Lower leg skin (tissue), 3 donors: Measurements from ENCODE around the gene OR13C3.

Experiments
- POLR2A ChIP-seq, 2 donors: fragments of 450-650 bp; IDR thresholded peaks; one replicate each; pipeline ENCODE4 v1.6.1; 2016 to 2017; ENCODE audit warnings: antibody characterized with exemption in 2 of 2, mild to moderate bottlenecking in 1 of 2, moderate library complexity in 1 of 2
- TF ChIP-seq, protein P1 (sequence below), 3 donors: fragments of 450-650 bp; IDR thresholded peaks; one replicate each; pipeline ENCODE4 v1.5.1; 2016; ENCODE audit warnings: antibody characterized with exemption in 3 of 3, mild to moderate bottlenecking in 3 of 3, moderate library complexity in 2 of 3

DNA sequence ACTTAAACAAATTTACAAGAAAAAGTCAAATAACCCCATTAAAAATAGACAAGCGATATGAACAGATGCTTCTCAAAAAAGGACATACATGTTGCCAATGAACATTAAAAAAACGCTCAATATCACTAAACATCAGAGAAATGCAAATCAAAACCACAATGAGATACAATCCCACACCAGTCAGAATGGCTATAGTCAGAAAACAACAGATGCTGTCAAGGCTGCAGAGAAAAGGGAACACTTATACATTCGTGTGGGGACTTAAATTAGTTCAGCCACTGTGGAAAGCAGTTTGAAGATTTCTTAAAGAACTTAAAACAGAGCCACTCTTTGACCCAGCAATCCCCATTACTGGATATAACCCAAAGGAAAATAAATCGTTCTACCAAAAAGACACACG is 21.8 kb downstream of the OR13C3 start:
- TF ChIP-seq, protein P1, sequence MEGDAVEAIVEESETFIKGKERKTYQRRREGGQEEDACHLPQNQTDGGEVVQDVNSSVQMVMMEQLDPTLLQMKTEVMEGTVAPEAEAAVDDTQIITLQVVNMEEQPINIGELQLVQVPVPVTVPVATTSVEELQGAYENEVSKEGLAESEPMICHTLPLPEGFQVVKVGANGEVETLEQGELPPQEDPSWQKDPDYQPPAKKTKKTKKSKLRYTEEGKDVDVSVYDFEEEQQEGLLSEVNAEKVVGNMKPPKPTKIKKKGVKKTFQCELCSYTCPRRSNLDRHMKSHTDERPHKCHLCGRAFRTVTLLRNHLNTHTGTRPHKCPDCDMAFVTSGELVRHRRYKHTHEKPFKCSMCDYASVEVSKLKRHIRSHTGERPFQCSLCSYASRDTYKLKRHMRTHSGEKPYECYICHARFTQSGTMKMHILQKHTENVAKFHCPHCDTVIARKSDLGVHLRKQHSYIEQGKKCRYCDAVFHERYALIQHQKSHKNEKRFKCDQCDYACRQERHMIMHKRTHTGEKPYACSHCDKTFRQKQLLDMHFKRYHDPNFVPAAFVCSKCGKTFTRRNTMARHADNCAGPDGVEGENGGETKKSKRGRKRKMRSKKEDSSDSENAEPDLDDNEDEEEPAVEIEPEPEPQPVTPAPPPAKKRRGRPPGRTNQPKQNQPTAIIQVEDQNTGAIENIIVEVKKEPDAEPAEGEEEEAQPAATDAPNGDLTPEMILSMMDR (IDR thresholded peaks at IDR 0.05), result no peak
- no peak for TF ChIP-seq POLR2A (IDR thresholded peaks at IDR 0.05)
